HepG2 (cell line): ENCODE data around the gene SLC25A25. TPM values are rescaled to one million over a fixed set of nuclear protein-coding genes. Genes with fewer than 3 reads are reported as not detected.

Experiments used
- HES4 ChIP-seq: sonication (generic); formaldehyde crosslinking; IDR thresholded peaks from 2 replicates; pipeline ENCODE4 v1.9.0; 2021; ENCODE audit warnings: mild to moderate bottlenecking, missing genetic modification reagents, borderline replicate concordance
- HNRNPLL ChIP-seq: fragments of 200-400 bp; formaldehyde crosslinking; IDR thresholded peaks from 2 replicates; pipeline ENCODE4 v1.6.1; 2017; ENCODE audit warnings: mild to moderate bottlenecking, low read depth, low read length; ENCODE audit not compliant: poor library complexity, severe bottlenecking
- IKZF1 ChIP-seq: fragments of 450-650 bp; IDR thresholded peaks from 2 replicates; pipeline ENCODE4 v1.7.1; 2016
- JUND ChIP-seq: sonication (generic); formaldehyde crosslinking; IDR thresholded peaks from 2 replicates; pipeline ENCODE4 v1.8.0; 2022; ENCODE audit warnings: mild to moderate bottlenecking, missing genetic modification reagents
- KAT8 ChIP-seq: IDR thresholded peaks from 2 replicates; pipeline ENCODE4 v1.6.1; 2016; ENCODE audit warnings: missing genetic modification reagents, missing compliant biosample characterization
- MEF2D ChIP-seq: sonication (generic); formaldehyde crosslinking; IDR thresholded peaks from 2 replicates; pipeline ENCODE4 v1.5.1; 2020; ENCODE audit warnings: mild to moderate bottlenecking, missing genetic modification reagents
- NFAT5 ChIP-seq: sonication (generic); formaldehyde crosslinking; IDR thresholded peaks from 2 replicates; pipeline ENCODE4 v1.4.0; 2020; ENCODE audit warnings: missing genetic modification reagents
- RCOR2 ChIP-seq: IDR thresholded peaks from 2 replicates; pipeline ENCODE4 v1.6.1; 2016; ENCODE audit warnings: missing biosample characterization, missing genetic modification reagents
- SATB2 ChIP-seq: sonication (generic); formaldehyde crosslinking; IDR thresholded peaks from 2 replicates; pipeline ENCODE4 v1.5.0; 2020; ENCODE audit warnings: missing genetic modification reagents
- TFAP4 ChIP-seq: sonication (generic); IDR thresholded peaks from 2 replicates; pipeline ENCODE4 v1.6.1; 2016; ENCODE audit warnings: low read depth, borderline replicate concordance
- ZNF282 ChIP-seq: fragments of 450-650 bp; IDR thresholded peaks from 2 replicates; pipeline ENCODE4 v1.6.1; 2018; ENCODE audit not compliant: partially characterized antibody
- ZNF333 ChIP-seq: sonication (generic); formaldehyde crosslinking; IDR thresholded peaks from 2 replicates; pipeline ENCODE4 v1.4.0; 2020; ENCODE audit warnings: mild to moderate bottlenecking, missing genetic modification reagents, borderline replicate concordance
- ZNF574 ChIP-seq: sonication (generic); formaldehyde crosslinking; IDR thresholded peaks from 2 replicates; pipeline ENCODE4 v1.4.0; 2020; ENCODE audit warnings: missing genetic modification reagents
- ZNF597 ChIP-seq: sonication (generic); formaldehyde crosslinking; IDR thresholded peaks from 2 replicates; pipeline ENCODE4 v1.5.0; 2020; ENCODE audit warnings: missing genetic modification reagents
- ZNF710 ChIP-seq: sonication (generic); formaldehyde crosslinking; IDR thresholded peaks from 2 replicates; pipeline ENCODE4 v1.5.0; 2020; ENCODE audit warnings: mild to moderate bottlenecking, missing genetic modification reagents, borderline replicate concordance
- ZNF766 ChIP-seq: sonication (generic); formaldehyde crosslinking; IDR thresholded peaks from 2 replicates; pipeline ENCODE4 v1.5.0; 2020; ENCODE audit warnings: missing genetic modification reagents, borderline replicate concordance
- polyA plus RNA-seq, 8 experiments: library from polyadenylated mRNA; depleted of rRNA in 3 of 8; stranded (reverse) in 7 of 8; unstranded in 1 of 8; fragments of >200 nt; fragmentation: Illumina TruSeq in 4 of 8; extraction: Trizol in 4 of 8; gene quantifications; 2 replicates each; pipeline versions ENCODE4 v1.2.1 to v1.2.3, GENCODE V29; 2011 to 2016; ENCODE audit warnings: low read depth in 4 of 8, missing spikeins in 1 of 8, mixed read lengths in 1 of 8; ENCODE audit not compliant: insufficient read depth in 1 of 8
- total RNA-seq, 5 experiments: library from RNA; depleted of rRNA; stranded (reverse); fragments of >200 nt; fragmentation: Illumina TruSeq; extraction: Trizol; gene quantifications; 2 replicates each; pipeline ENCODE4 v1.2.3, GENCODE V29; 2016; ENCODE audit warnings: low read depth in 1 of 5

The SLC25A25 gene
- total and polyA plus RNA-seq, 2 of the 13 experiments (the other 11 are each of a cell fraction or from before 2014, with no cell fraction given), result 10.5 to 24.8 TPM

GRCh38 chr9:128073253-128073886 is 5.3 kb downstream of the SLC25A25 start (continued):
- TF ChIP-seq ZNF574 (no peak), SATB2 (CRISPR knock-in tag) (no peak), ZNF710 (CRISPR knock-in tag) (no peak), ZNF333 (no peak), HNRNPLL (no peak), RCOR2 (no peak), TFAP4 (no peak), NFAT5 (CRISPR knock-in tag) (no peak), ZNF766 (CRISPR knock-in tag) (no peak), ZNF282 (no peak), ZNF597 (no peak), IKZF1 (no peak), MEF2D (CRISPR knock-in tag) (no peak), HES4 (CRISPR knock-in tag) (no peak), KAT8 (CRISPR knock-in tag) (0 out of 2 replicates have a peak, but pooled peaks have one; percentile 24), JUND (no peak)
